LNCaP clone FGC (cell line): ENCODE data around the gene TMEM126A.

Experiments used
- DNase-seq: peaks from one replicate; pipeline ENCODE4 v3.0.0-alpha.2; 2011; ENCODE audit warnings: low read depth
- H3K4me3 ChIP-seq: 2 replicates; pipeline ENCODE4 v1.5.1; 2011; ENCODE audit warnings: mild to moderate bottlenecking, low read depth, low read length, control low read depth
- TF ChIP-seq, protein P1 (sequence below): IDR thresholded peaks from 2 replicates; pipeline ENCODE4 v1.5.1; 2012; ENCODE audit warnings: mild to moderate bottlenecking; ENCODE audit not compliant: control insufficient read depth, insufficient read depth; ENCODE audit errors: extremely low read depth

Gene TMEM126A

DNA sequence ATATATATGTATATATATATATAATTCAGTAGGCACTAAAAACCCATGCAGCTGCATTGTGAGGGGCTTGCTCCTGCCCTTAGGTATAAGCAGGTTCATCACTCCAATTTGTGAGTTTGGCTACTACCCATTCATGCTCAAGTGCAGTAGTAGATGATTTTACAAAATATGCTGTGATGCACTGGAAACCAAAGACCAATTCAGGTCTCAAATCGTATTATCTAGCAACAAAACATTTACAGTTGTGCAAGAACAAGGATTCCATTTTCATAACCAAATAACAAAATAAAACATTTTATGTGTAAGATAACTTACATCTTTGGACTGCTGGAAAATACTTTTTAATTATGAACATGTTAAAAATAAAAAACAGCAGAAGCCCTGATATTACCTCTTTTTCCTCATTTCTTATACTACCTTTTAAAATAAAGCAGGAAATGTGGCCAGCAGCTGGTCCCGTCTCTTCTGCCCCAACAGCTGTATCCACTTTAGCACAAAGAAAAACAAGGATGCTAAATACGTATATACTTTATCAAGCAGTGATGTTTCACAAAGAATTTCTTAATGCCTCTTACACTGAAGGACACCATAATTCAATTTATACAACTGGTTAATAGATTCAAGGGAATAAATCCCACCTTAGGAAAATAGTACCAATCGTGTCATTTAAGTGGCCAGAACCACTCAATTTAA lies 14.4 kb downstream of the TMEM126A start:
- DNase-seq: no peak
- TF ChIP-seq, protein P1, sequence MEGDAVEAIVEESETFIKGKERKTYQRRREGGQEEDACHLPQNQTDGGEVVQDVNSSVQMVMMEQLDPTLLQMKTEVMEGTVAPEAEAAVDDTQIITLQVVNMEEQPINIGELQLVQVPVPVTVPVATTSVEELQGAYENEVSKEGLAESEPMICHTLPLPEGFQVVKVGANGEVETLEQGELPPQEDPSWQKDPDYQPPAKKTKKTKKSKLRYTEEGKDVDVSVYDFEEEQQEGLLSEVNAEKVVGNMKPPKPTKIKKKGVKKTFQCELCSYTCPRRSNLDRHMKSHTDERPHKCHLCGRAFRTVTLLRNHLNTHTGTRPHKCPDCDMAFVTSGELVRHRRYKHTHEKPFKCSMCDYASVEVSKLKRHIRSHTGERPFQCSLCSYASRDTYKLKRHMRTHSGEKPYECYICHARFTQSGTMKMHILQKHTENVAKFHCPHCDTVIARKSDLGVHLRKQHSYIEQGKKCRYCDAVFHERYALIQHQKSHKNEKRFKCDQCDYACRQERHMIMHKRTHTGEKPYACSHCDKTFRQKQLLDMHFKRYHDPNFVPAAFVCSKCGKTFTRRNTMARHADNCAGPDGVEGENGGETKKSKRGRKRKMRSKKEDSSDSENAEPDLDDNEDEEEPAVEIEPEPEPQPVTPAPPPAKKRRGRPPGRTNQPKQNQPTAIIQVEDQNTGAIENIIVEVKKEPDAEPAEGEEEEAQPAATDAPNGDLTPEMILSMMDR: no peak
- H3K4me3 ChIP-seq: peak overlapping the region; percentile 87

DNA sequence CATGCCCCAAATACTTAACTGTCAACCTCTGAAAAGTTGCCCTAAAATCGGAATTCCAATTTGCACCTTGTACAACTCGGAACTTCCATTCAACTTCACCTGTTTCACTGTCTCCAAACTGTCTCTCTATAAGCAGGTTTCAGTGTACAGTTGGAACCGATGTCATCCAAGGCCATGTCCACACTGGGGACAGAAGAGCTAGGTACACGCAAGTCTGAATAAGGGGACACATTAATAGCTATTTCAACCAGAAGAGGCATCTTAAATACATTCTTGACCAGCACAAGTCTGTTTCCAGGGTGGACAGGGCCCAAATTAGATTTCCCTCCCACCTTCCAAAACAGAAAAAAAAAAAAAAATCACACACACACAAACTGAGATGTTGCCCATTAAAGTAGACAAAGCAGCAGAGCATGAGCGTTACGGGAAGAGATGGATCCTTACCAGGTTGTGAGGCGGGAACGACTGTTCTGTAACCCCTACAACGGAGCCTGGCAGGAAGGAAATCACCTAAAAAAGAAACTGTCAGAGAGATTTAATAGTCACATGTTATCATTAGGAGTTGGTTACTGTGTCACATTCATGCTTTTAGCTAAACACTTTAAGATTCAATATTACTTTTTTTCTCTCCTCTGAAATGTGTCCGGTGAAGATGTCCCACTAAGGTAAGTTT lies 15.4 kb downstream of the TMEM126A start:
- peak overlapping the region; percentile 87 for H3K4me3 ChIP-seq
- no peak for DNase-seq
- TF ChIP-seq, protein P1: no peak

DNA sequence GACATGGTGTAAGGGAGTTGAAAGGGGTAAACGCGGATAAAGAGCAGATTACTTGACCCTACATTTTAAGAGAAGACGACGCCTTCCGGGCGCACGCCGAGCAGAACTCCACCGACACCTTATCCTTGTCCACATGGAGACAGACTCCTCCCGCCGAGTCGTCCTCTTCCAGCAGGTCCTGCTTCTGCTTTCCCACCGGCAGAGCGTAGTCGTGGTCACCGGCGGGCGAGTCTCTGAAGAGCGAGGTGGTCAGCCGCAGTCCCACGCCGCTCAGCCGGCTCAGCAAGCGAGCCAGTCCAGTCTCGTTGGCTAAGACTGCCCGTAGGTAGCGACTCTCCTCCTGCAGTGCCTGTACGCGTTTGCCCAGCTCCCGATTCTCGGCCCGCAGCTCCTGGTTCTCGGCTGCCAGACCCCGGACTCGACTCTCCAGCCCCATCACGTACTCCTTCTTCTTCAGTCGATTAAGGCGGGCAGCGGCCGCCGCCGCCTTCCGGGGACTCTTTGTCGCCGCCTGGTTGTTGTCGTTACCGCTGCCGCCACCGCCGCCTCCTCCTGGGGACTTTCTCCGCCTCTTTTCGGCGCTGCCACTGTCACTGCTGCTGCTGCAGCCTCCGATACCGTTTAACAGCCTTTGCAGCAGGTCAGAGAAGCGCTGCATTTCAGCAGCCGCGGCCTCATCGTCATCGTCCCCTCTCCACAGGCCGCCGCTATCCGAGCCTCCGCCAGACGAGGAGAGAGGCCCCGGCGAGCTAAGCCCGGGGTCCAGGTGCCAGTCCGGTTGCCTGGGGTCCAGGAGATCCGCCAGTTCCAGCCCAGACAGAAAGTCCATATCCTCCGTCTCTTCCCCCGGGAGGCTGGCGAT lies 16.2 kb downstream of the TMEM126A start:
- TF ChIP-seq, protein P1: peak; percentile 62
- peak overlapping the region; percentile 87 for H3K4me3 ChIP-seq
- peak; percentile 32 for DNase-seq

DNA sequence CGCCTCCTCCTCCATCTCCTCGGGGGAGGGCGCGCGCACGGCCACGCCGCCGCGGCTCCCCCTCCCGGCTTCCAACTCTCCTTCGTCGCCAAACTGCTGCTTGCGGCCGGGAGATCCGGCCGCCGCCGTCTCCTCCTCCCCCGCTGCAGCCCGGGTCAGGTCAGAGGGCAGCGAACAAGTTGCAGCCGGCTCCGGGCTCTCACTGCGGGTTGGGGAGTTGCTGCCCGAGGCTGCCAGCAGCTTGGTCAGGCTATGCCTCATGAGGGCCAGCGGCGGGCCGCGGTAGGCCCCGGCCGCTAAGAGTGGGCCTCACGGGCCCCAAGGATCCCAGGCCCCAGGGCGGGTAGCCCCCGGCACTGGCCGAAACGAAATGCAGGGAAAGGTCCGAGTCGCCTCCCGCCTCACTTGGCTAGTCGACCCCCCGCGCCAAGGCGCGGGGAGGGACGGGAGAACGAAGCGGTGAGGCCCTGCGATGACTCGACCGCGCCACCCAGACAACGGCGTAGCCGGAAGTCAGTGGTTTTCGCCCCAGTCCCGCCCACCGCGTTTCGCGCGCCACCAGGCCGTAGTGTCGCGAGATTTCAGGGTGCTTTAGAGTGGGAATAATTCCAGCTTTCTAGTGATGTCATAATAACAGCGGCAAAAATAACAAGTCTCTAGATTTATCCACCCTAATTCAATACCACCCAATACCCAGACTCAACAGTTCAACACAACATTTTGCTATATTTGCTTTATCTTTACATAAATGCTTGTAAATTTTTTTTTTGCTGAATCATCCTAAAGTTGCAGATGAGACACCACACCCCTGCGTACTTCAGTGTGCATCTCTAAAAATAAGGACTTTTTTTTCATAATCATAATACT lies 17.1 kb downstream of the TMEM126A start, which contains the start of gene CREBZF:
CREBZF (minus strand) TSS at position 515 of the 867 bp plus-strand sequence; CDS start at position 261, 254 bp downstream.
- H3K4me3 ChIP-seq: peak within 1 kb of the TSS; percentile 87
- TF ChIP-seq, protein P1: no peak
- DNase-seq: peak; percentile 70

DNA sequence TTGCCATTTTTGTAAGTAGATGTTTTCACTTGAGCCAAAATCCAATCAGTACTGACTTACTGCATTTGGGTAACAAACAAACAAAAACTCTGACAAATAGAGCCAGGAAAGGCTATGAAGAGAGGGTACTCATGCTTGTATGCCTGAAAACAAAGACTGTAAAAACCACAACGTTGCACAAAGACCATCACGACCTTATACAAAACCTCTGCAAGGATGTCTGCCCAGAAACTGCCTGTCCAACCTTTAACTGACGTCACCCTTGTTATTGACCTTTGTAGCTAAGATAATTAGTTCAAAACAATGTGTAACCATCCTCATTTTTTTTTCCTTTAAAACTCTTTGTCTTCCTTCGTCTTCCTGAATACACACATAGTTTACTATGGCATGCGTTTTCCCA lies 18.0 kb downstream of the TMEM126A start:
- TF ChIP-seq, protein P1: no peak
- H3K4me3 ChIP-seq: no peak overlapping the region
- no peak for DNase-seq

DNA sequence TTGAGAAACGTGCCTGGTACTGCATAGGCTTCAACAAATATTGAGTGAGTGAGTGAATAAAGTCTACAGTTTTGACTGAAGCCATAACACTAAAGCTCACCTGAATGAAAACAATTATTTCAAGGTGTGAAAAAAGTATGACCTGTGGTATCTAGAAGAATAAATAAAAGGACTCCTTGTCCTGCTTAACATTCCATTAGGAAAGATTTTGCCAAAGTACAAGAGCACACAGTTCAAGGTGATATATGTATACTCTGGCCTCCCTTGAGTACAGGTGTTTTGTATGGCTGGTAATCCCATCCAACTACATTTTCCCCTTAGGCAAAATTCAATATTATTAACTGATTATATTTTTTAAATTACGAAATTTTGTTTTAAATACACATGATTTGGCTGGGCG lies 18.9 kb downstream of the TMEM126A start:
- TF ChIP-seq, protein P1: no peak
- DNase-seq: no peak
- H3K4me3 ChIP-seq: no peak overlapping the region
